ENCODE results near the gene LRRK1.

LRRK1 gene

DNA sequence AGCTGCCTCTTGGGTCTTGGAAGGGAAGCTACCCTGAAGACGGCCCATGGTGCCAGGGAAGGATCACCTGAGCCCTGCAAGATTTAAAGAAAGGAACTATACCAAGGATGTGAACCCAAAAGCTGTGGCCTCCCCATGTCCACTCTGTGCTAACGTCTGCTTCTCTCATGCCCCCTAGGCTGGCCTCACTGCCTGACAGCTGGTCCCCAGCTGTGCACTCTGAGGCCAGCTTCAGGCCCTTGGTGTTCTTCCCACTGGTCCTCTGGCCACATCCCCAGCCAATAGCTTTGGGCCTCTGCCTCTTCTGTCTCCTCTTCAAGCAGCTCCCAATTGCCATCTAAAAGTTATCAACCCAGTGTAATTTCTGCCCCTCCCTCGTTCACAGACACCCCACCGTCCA lies 5.2 kb upstream of the LRRK1 start:
- DNase-seq: no peak

DNA sequence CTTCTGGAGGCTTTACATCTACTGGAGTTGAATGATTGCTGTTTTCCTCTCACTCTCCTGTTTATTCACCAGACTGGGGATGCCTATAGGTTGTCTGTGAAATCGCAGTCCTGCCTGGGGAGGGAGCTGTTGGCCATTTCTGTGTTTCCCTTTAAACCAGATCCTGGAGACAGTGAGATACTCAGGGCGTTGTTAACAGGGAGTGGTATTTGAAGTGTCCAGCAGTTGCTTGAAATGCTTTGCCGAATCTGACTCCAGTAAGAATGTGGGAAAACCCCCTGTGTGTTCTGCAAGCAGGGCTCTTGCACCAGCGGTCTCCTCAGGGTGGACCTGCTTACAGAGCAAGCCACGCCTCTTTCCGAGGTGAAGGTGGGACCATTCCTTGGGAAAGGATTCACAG lies 4.3 kb upstream of the LRRK1 start:
- DNase-seq: peak; percentile 17

- peak; percentile 79 for DNase-seq
Observed at GRCh38 chr15:100918034-100918689, 995 bp upstream of the LRRK1 start.

DNA sequence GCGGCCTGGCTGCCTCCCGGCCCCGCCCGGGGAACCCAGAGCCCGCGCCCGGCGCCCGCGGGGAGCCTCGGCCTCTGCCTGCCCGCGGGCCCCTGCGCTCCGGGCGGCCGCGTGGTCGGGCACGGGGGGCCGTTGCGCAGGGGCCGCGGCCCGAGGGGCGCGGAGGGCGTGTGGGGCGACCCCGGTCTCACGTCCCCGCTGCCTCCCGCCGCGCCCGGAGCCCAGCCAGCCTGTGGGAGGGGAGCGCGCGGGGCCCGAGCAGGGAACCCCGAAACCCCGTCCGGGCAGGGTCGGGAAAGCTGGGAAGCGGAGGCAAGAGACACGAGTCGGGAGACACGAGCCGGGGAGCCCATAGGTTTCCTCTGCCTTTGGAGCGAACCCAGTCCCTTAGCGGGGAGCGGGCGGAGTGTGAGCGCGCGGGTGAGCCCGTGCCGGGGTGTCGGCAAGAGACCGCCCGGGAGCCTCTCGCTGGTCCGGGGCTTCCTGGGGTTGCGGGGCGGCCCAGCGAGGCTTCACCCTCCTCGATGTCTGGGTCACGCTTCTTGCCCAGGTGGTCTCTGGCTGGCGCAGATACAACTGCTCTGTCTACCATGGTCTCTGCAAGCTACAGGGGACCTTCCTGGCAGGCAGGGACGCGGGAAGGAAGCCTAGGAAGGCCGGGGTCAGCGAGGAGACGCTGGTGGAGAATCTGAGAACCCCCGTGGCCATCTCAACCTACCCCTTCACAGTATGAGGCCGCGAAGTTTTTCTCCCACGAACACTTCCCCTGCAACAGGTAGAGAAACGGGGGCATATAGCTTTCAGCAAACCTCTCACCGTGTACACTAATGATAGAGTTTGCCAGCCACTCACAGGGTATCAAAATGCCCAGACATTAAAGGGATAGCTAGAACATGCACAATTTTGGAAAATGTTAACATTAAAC lies 586 bp downstream of the LRRK1 start:
- peak; percentile 45 for DNase-seq

DNA sequence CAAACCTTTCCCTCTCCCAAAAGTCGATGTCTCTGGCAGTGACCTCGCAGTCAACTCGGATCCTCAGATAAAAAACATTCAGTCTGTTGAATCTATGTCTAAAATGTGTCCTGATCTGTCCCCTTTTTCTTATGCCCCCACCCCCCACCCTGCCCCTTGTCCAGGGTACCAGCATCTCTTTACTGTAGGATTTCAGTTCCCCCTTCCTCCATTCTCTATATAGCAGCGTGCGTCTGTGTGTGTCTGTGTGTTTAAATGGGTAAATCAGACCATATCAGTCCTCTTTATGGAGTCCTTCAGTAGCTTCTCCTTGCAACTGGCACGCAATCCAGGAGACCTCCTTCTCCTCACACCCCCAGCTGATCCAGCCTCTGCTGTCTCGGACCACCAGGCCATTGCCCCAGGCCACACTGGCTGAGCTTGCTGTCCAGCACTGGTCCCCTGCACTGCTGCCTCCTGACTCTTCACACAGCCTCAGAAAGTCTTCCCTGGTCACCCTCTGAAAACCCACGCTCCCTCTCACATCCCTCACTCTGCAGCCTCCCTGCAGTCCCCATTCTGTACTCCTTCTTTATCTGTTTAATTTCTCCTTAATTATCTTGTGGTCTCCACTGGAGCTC lies 1.5 kb downstream of the LRRK1 start:
- no peak for DNase-seq

GRCh38 chr15:100922192-100923040 lies 3.3 kb downstream of the LRRK1 start:
- DNase-seq: no peak

GRCh38 chr15:100923076-100923475 lies 3.9 kb downstream of the LRRK1 start:
- no peak for DNase-seq

DNA sequence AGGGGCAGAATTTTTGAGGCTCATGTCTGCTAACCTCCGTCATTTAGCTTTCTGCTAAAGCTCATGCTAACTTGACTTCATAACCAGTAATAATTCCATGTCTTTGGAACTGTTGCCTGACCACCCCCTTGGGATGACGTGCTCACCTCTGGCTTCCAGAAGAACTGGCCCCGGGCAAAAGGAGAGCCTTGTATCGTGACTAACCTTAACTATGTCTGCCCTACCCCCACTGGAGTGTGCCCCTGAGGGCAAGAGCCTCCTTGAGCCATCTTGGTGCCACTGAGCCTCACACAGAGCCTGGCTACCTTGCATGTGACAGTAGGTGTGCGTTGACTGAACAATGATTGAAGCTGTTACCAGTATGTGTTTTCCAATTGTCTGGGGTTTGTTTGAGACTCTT lies 4.7 kb downstream of the LRRK1 start:
- DNase-seq: no peak

DNA sequence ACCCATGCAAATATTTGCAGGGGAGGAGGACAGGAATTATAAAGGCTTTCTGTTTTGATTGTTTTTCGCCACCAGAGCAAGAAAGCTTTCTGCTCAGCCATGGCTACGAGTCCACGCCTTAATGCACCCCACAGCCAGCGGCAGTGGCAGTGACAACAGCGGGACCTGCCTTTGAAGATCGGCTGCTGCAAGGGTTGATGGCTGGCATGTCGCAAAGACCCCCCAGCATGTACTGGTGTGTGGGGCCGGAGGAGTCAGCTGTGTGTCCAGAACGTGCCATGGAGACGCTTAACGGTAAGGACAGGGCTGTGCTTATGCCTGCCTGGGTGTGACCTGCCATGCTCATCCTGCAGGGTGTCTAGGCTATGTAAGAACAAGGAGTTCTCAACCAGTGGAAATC lies 5.3 kb downstream of the LRRK1 start:
- no peak for DNase-seq

DNA sequence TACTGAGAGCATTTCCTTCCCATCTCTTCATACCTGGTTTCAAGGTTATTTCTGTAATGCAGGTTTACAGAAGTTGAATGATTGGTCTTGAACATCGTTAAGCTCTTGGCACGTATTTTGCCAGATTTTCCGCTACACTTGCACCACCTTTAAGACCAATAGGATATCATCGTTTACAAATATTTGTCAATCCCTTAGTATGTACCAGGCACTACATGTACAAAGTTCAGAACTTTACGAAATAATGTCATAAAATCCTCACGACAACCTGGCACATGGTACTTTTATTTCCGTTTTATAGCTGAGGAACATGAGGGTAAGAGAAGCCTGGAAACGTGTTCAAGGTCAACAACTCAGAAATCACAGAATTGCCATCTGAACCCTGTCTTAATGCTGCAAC lies 6.3 kb downstream of the LRRK1 start:
- DNase-seq: no peak

DNA sequence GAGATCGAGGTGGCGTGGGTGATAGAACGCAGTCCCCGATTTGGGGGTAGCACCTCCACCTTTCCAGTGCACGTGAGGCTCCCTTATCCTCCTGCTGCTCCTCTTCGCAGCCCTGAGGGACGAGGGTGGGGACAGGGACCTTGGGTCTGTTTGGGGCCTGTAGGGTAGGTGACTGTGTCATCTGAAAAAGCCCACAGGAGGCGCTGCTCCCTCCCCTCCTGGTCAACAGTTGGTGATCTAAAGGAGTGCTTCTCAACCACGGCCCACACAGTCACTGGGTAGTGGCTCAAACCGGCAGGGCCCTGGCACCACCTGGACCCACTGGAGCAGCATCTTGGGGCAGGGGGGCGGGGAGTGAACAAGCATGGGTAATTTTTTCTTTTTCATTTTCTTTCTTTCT lies 7.1 kb downstream of the LRRK1 start:
- DNase-seq: no peak

GRCh38 chr15:100926971-100927756 lies 8.0 kb downstream of the LRRK1 start:
- no peak for DNase-seq

DNA sequence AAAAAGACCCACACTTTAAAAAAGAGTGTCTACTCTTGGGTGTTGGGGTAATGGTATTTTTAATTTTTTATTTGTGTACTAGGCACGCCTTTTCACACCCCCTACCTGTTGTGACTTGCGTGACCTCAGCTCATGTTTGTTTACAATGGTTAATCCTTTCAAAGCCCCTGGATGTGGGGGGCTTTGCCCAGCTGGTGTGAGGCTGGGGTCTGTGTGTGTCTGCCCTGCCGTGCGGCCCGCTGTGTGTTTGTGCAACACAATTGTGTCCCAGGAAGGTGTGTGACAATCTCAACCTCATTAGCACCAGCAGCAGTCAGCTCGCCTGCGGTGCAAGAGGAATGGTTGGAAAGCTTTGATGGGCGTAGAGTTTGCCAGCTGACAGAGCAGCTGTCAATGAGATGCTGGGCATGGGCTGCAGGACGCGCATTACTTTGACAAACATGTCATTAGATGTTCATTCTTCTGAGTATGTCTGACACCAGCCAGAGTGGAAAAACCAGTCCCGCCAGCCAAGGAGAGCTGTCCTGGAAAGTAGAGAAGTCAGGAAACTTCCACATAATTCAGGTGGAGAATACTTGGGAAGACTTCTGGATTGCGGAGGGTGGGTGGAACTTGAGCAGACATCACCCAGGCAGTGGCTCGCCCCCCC lies 9.6 kb downstream of the LRRK1 start:
- no peak for DNase-seq

GRCh38 chr15:100929641-100930042 lies 10.5 kb downstream of the LRRK1 start:
- DNase-seq: no peak

GRCh38 chr15:100930306-100930848 lies 11.2 kb downstream of the LRRK1 start:
- no peak for DNase-seq

DNA sequence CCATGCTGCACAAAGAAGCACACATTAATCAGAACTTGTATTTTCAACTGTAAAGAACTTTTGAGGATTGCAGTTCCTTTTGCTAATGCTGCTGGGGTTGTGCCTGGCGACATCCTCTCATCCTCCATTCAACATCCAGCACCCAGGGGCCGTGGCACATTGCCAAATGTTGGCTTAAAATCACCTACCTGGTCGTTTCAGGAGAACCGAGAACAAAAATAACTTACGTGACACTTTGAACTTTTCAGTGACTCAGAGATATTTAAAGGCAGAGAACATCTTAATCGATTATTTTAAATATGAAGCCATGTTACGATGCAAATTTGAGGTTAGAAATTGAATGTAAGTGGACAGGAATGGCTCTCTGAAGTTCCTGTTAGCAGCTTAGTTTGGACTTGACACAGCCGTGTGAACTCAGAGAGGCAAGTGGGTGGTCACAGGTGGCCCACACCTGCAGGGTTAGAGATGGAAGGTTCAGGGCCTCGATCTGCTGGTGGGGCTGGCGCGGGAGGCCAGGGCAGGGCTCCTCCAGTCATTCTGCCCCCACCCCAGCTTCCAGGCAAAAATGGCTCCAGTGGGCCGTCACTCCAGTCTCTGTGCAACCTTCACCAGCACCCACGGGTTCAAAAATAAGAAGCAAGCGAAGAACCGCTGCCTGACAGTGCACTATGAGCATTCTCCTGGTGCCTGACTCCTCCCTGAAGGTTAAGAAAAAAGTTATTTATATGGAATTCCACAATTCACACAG lies 12.2 kb downstream of the LRRK1 start:
- no peak for DNase-seq

DNA sequence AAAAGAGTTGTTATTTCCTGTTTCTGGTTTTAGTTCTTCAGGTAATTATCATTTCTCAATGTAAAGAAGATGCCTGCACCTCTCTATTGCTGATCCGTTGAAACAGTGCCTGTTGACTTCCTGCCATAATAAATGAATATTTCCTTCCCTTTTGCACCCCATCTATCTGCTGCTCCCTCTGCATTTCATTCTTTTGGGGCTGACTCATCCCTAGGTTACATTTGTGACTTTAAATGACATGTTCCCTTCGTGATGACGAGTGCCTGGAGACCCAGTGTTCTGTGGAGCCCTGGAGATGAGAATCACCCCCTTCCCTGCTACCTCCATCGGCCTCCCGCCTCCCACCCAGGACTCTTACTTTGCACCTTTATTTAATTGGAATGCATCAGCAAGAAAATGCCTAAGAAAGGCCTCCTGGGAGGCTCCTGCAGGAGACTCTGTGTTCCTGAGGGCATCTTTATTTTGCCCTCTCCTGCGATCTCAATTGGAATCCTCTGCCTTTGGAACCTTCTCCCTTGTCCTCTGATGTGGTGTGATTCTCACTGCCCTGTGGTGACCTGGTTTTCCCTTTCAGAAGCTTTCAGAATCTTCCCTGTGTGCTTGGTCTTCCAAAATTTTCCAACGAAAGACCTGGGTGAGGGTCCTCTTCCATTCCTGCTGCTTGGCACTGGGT lies 13.7 kb downstream of the LRRK1 start:
- peak; percentile 55 for DNase-seq

- DNase-seq: peak; percentile 19
Observed at GRCh38 chr15:100934166-100934565, 15.0 kb downstream of the LRRK1 start.

GRCh38 chr15:100934726-100935125 lies 15.6 kb downstream of the LRRK1 start:
- no peak for DNase-seq

DNA sequence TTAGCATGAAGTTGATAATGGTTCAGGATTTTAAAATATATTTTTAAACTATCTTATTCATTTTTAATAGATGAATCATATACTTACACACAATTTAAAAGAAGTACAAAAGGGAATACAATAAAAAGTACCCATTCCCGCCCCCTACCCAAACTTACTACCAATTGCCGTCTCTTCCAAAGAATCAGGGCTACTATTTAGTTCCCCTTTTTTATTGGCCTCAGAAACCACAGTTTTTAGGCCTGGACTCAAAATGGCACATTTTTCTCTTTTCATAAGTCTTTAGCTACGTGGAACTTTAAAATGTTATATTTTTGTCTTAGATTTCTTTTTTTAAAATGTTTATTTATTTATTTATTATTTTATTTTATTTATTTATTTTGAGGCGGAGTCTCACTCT lies 18.0 kb downstream of the LRRK1 start:
- DNase-seq: no peak

Measured in EL (cell line).